ENCODE results near the gene TBX6. TPM values are rescaled to one million over a fixed set of nuclear protein-coding genes. Genes with fewer than 3 reads are reported as not detected.

Gene TBX6
- total RNA-seq, 1 donor from 2014 or later = 0.75 TPM

DNA sequence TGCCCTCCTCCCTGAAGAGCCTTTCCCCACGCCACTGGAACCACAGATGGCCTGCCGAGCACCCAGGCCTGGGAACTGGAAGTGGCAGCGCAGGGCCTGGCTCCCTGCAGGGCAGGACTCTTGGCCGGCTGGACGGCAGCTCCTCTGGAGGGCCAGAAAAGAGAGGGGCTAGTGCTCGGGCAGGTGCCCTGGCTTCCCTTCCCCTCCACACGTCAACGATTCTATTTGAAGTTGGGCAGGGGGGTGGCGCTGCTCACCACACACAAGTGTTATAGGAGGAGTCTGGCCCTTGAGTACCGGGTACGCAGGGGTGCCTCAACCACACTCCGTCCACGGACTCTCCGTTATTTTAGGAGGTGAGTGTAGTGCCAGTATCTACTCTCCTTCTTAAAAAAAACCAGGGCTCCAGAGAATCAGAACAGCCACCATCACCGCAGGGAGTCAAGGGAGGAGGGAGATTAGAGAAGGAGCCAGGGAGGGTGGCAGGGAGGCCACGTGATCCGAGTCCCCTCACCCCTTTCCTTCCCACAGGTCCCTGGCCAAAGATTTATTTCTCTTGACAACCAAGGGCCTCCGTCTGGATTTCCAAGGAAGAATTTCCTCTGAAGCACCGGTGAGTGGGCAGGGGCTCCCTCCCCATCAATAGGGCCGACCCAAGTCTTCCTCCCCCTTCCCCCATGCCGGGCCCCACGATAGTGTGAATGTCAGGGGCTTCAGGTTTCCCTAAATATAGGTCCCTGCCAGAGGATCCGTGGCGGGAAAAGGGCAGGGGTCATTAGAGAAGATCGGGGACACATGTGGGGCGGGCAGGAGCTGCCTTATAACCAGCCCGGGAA is 27.6 kb downstream of the TBX6 start:
- H3K4me3 ChIP-seq = peak overlapping the region; percentile 66 to 92
- no peaks in the 10 kb centered on the region for H3K27me3 ChIP-seq
- TF ChIP-seq, protein P1, sequence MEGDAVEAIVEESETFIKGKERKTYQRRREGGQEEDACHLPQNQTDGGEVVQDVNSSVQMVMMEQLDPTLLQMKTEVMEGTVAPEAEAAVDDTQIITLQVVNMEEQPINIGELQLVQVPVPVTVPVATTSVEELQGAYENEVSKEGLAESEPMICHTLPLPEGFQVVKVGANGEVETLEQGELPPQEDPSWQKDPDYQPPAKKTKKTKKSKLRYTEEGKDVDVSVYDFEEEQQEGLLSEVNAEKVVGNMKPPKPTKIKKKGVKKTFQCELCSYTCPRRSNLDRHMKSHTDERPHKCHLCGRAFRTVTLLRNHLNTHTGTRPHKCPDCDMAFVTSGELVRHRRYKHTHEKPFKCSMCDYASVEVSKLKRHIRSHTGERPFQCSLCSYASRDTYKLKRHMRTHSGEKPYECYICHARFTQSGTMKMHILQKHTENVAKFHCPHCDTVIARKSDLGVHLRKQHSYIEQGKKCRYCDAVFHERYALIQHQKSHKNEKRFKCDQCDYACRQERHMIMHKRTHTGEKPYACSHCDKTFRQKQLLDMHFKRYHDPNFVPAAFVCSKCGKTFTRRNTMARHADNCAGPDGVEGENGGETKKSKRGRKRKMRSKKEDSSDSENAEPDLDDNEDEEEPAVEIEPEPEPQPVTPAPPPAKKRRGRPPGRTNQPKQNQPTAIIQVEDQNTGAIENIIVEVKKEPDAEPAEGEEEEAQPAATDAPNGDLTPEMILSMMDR (IDR thresholded peaks at IDR 0.05) = peak; percentile 23 to 61 (median 29)
- no peaks in the 10 kb centered on the region for H3K9me3 ChIP-seq
- peaks cover 19 to 21% of the 10 kb centered on the region in 2 donors for H3K36me3 ChIP-seq
- DNase-seq (ENCODE audit: low spot score in 2 of 2) = peak; percentile 62 to 91
- H3K27ac ChIP-seq = peak overlapping the region; percentile 97 to 99
- peaks cover 22 to 39% of the 10 kb centered on the region in 2 donors for H3K4me1 ChIP-seq
- intact Hi-C loops (cut with DNase I) = loop anchor here (2.0 to 10.0 kb wide), 2 partner anchors 307 to 591 kb away; partner anchors contain the start of genes FBRS, PRR14 and TBC1D10B

DNA sequence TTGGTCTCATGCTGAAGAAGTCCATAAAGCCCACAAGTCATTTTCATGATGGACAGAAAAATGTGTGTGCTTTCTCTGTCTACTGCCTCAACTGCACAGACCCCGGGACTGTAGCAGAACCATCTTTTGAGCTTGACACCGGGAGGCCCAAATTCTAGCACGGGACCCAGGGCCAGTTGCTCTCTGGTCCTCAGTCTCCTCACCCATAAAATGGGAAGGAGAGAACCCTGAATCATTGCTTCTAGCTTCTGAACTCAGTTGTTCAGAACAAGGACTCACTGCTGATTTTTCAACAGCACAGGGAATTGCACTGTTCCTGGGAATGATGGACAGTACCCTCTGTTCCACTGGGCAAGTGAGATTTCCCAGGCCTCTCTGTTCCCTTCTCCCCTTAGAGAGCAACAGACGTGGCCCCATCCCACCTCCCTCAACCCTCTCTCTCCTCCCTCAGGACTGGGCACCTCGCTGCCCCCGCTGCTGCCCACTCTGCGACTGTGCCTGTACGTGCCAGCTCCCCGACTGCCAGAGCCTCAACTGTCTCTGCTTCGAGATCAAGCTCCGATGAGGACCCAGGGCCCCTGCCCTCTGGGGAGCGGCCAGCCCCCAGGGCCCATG is 28.3 kb downstream of the TBX6 start:
- peaks cover 16 to 31% of the 10 kb centered on the region in 2 donors for H3K4me1 ChIP-seq
- peaks cover 12 to 14% of the 10 kb centered on the region in 2 donors for H3K36me3 ChIP-seq
- intact Hi-C loops (cut with DNase I) = loop anchor here (10.0 kb wide), 1 partner anchor 591 kb away; the partner anchor contains the start of genes FBRS and PRR14
- TF ChIP-seq, protein P1 (IDR thresholded peaks at IDR 0.05) = no peak
- no peak for DNase-seq (ENCODE audit: low spot score in 2 of 2)
- H3K9me3 ChIP-seq = no peaks in the 10 kb centered on the region
- no peaks in the 10 kb centered on the region for H3K27me3 ChIP-seq
- H3K27ac ChIP-seq = peak overlapping the region; percentile 97 to 99
- H3K4me3 ChIP-seq = peak overlapping the region; percentile 66 to 92

DNA sequence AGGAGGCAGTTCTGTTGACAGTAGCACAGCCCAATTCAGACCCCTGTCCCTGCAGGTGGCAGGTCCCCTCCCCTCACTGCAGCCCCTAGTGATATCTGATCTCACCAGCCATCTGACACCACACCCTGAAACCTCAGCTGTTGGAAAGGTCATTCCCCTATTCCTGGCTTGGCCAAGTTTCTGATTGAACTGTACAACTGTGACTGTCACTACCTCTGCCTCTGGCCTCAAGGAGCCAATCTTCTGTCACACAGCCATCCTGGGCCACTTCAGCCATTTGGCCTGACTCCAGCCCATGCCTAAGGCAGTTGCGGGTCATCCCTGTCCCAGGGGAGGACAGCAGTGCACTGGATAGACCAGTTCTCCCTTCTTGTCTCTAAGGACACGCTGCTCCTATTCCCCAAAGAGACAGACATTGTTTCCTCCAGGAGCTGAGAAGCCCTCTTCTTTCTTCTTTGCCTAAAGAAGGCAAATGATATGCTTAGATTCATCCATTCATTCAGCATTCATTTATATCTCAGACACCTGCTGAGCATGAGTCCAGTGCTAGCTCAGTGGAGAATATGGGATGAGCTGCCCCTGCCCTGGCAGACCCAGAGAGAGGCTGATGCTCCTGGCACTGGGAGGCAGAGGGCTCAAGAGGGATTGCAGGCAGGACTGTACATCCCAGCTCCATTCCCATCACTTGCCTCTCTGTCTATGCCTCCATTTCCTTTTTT is 30.7 kb downstream of the TBX6 start:
- intact Hi-C loops (cut with DNase I) = loop anchor here (10.0 kb wide), 1 partner anchor 594 kb away; the partner anchor contains the start of genes FBRS and PRR14
- Histone ChIP-seq H3K9me3 (no peaks in the 10 kb centered on the region), H3K4me1 (peaks cover 4 to 13% of the 10 kb centered on the region in 2 donors), H3K4me3 (no peak overlapping the region), H3K36me3 (no peaks in the 10 kb centered on the region), H3K27me3 (no peaks in the 10 kb centered on the region), H3K27ac (peak overlapping the region in 1 of 2 donors; percentile 25)
- TF ChIP-seq, protein P1 (IDR thresholded peaks at IDR 0.05) = no peak
- DNase-seq (ENCODE audit: low spot score in 2 of 2) = no peak

DNA sequence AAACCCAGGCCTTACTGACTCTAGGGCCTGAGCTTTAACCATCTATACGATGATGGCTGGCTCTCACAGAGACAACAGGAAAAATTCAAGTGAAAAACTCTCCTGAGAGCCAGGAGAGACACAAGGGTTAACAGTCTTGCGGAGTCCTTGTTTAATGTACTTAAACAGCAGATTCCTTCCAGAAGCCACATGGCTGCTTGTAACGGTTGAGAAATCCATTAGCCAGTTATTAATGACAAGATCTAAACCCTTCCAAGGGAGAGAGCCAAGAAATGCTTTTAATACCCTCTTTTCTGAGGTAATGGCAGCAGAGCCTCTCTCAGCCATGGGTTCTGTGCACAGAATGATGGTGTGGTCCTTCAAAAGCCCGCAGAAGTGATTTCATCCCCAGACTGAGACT is 31.4 kb downstream of the TBX6 start:
- intact Hi-C loops (cut with DNase I) = loop anchor here (10.0 kb wide), 1 partner anchor 594 kb away; the partner anchor contains the start of genes FBRS and PRR14
- no peaks in the 10 kb centered on the region for H3K9me3 ChIP-seq
- H3K4me3 ChIP-seq = no peak overlapping the region
- H3K36me3 ChIP-seq = no peaks in the 10 kb centered on the region
- H3K27me3 ChIP-seq = no peaks in the 10 kb centered on the region
- DNase-seq (ENCODE audit: low spot score in 2 of 2) = no peak
- TF ChIP-seq, protein P1 (IDR thresholded peaks at IDR 0.05) = no peak
- no peak overlapping the region for H3K27ac ChIP-seq
- peaks cover 4 to 13% of the 10 kb centered on the region in 2 donors for H3K4me1 ChIP-seq

DNA sequence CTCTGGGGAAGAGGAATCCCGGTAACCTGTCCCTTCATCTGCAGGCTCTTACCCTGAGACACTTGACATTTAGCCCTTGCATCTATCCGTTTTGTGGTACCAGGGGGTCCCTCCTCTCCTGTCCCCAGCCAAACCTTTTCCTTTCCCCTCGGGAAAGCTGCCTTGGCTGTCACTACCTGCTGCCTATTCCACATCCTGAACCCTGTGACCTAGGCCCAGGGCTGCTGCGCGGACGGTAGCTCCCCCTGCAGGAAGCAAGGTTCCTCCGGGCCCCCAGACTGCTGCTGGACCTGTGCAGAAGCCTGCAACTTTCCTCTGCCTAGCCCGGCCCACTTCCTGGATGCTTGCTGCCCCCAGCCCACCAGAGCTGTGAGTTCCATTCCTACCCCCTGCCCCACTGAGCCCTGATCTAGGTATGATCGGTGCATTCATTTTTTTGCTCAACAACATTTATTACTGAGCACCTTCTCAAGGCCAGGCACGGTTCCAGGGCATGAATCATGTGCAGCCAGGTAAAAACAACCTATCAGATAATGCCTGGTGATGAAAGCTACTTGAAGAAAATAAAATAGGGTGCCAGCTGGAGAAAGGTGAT is 36.7 kb downstream of the TBX6 start:
- H3K4me3 ChIP-seq = no peak overlapping the region
- TF ChIP-seq, protein P1 (IDR thresholded peaks at IDR 0.05) = peak in 2 of 3 experiments; percentile 7 to 8

More for the DNA sequence above, 36.7 kb downstream of the TBX6 start:
- peaks cover 0 to 12% of the 10 kb centered on the region in 2 donors for H3K4me1 ChIP-seq
- H3K9me3 ChIP-seq = no peaks in the 10 kb centered on the region
- no peak overlapping the region for H3K27ac ChIP-seq
- no peaks in the 10 kb centered on the region for H3K27me3 ChIP-seq
- H3K36me3 ChIP-seq = no peaks in the 10 kb centered on the region
- DNase-seq (ENCODE audit: low spot score in 2 of 2) = no peak
- intact Hi-C loops (cut with DNase I) = loop anchor here (5.0 kb wide), 3 partner anchors 37 to 67 kb away; partner anchors contain the start of genes HIRIP3, INO80E, MAPK3 and TBX6
